NCI-H1092 (cell line): Measurements from ENCODE around the gene DISC1.
"Not testable (repeated sequence)": the region's sequence is repeated elsewhere in the genome, so short reads cannot be mapped to it uniquely, and the experiment has no call there.

Source experiments
- DNase-seq: peaks from one replicate; lab custom pipeline; 2025; lab: John Stamatoyannopoulos, UW

Gene DISC1

DNA sequence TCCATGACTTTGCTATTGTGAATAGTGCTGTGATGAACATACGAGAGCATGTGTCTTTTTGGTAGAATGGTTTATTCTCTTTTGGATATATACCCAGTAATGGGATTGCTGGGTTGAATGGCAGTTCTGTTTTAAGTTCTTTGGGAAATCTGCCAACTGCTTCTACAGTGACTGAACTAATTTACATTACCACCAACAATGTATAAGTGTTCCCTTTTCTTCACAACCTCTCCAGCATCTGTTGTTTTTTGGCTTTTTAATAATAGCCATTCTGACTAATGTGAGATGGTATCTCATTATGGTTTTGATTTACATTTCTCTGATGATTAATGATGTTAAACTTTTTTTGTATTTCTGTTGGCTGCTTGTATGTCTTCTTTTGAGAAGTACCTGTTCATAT is 335.2 kb downstream of the DISC1 start:
- not testable (repeated sequence) for DNase-seq

DNA sequence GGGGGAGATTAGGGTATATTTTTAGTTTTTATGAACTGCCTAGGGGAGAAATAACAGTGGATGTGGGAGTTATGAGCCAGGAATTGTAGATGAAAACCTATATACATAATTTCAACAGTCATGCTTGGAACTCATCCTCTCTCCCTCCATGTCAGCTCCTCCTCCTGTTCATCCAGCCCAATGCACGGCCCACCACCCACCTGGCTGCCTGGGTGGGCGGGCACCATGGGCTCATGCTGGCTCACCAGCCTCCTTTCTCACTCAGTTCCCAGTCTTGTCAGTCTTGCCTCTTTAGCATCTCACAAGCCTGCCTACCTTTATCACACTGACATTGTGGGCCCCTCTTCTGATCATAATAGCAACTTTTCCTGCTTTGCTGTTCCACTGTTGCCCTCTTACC is 336.0 kb downstream of the DISC1 start:
- no peak for DNase-seq

DNA sequence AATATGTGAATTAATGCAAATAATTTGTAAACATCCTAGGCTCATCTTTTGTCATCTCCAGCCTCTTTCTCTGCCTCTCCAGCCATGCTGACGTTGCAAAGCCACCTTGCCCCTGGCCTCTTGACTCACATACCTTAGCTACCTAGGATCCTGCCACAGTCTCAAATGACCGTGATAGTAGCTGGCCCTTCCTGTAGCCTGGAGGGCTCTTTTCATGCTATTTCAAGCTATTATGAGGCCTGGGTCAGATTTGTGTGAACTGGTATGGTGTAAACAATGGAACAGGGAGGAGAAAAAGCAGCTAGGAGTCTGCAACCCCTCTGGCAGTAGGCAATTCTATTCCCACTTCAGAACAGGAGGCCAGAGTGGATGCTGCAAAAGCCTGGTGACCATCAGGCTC is 337.7 kb downstream of the DISC1 start:
- DNase-seq, result no peak

DNA sequence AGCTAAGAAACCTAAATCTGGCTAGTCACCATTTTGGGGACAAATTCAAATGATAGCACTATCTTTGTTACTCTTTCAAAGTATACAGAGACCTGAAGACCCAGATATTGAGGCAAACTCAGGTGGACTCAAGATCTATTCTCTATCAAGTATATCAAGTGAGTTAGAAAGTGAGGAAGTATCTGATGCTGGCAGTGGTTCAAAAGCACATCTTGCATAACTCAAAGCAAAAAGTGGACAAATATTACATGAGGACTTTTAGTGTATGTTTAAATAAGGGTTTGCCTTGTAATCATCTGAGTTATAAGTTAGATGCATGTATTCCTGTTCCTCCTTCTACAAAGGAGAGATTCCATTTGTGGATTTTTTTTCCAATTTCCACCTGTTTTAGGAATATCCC is 338.4 kb downstream of the DISC1 start:
- DNase-seq, result no peak

DNA sequence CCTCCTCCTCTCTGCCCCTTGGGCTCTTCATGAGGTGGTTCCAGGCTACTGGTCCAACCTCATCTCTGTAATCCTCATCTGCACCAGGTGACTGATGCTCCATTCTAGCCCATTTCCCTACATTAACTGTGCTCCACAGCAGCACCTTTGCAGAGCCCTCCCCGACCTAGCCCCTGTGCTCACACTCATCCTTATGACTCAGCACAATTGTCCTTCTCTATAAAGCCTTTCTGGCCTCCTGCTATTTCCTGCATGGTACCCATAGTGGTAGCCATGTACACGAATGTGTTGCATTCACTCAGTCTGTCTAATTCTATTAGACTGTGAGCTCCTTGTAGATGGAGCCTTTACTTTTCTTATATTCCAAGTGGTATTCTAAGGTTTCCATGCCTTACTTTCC is 339.0 kb downstream of the DISC1 start:
- DNase-seq, result no peak

DNA sequence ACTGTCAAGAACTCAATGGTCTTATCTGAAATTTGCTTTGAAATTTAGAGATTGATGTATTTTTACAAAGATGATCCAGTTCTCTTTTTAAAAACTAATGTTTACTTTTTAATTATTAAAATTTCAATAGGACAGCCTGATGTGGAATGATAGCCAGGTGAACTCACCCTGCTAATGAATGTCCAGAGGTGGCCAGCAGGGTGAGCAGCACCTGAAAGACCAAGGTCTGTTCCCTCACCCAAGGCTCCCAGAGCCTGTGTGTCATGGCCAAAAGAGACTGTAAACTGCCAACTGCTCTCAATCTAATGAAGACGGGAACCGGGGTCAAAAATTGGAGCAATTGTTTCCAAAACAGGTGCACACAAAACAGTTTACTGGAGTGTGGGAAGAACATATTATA is 340.4 kb downstream of the DISC1 start:
- DNase-seq, result no peak

DNA sequence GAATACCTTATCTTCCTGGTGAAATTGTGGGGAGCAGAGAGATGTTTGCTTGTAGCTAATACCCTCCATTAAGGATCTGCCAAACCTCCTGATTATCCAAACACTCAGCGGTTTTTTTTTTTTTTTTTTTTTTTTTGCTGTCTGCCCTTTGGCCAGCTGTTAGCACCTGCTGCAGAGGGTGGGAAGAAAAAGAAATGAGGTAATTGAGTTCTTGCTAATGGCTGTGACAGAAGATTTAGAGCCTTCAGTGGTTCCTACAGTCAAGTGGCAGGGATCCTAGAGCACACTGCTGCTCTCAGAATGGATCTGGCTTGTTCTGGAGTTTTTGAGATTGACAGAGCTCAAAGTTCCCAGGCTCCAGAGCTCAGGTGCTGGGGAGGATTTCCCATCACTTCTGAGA is 342.5 kb downstream of the DISC1 start:
- DNase-seq, result peak; percentile 52

DNA sequence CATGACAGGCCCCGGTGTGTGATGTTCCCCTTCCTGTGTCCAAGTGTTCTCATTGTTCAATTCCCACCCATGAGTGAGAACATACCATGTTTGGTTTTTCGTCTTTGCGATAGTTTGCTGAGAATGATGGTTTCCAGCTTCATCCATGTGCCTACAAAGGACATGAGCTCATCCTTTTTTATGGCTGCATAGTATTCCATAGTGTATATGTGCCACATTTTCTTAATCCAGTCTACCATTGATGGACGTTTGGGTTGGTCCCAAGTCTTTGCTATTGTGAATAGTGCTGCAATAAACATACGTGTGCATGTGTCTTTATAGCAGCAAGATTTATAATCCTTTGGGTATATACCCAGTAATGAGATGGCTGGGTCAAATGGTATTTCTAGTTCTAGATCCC is 343.2 kb downstream of the DISC1 start:
- not testable (repeated sequence) for DNase-seq

DNA sequence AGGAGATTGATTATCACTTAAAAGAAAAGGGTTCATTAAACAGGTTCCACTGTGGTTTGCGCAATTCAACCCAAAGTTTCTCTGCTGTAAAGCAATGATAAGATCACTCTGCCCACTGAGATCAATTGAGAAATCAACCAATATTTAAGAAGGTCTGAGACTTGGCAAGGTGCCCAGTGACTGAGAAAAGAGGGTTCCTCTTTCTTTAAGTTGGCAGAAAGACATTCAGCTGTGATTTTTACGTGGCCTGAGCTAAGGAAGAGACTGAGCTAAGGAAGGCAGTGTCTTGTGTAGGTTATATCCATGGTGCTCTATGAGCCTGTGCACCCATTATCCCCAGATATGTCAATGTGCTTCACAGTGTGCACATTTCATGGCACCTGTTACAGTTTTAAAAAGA is 344.1 kb downstream of the DISC1 start:
- no peak for DNase-seq

DNA sequence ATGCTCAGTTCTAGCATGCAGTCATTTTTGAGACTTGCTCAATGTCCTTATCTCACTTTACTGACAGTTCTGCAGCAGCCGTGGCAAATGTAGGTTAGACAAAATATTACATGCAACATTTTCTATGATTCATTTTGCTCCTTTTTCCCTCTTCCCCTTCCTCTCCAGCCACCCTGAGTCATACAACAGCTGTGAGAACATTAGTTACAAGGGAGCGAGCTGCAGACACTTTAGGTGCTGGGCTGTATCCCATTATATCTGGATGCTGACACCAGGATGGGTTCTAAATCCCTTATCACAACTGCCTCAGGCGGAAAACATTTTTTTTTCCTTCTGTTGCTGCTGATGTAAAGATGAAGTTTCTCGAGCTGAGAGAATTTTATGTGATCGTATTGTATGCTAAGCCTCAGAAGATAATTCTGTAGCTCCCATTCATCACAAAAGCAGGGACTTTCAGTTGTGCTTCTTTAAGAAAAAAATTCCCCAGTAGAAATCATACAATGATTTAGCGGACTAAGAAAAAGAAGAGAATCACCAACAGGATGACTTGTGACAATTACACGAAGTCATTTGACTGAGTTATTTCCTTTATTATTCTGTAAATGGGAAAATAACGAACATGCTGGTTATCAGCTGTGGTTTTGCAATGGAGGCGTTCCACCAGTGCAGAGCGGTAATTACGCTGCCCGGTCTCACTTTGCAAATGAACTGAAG is 345.0 kb downstream of the DISC1 start:
- DNase-seq, result no peak

DNA sequence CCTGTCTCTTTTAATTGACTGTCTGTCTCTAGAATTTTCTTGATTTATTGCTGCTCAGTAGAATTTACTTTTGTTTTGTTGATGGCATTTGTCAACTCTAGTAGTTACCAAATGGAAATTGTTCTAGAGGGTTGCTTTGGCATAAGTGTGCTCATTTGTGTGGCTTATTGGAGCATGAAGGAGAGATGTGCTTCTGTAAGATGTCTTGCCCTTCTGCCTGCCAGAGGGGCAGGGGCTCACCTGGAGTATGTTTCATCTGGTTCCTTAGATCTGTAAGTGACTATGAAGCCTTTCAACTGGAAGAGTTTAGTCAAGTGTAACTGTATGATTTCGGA is 345.5 kb downstream of the DISC1 start:
- DNase-seq, result no peak

DNA sequence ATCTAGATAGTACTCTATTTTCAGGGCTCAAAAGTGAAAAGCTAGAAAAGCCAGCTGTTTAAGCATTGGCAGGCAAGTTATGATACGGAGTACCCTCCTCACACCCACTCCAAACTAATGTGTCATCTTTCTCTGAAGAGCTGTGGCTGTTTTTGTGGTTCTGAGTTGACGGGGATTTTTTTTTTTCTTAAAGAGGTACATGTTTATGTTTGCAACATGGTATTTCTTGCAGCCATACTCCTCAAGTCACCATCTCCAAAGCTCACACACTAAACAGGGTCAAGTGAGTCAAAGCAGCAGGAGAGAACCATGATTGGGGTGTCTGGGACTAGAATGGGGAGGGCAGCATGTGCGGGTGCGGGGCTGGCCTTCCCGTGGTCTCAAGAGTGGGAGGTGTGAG is 347.2 kb downstream of the DISC1 start:
- no peak for DNase-seq

DNA sequence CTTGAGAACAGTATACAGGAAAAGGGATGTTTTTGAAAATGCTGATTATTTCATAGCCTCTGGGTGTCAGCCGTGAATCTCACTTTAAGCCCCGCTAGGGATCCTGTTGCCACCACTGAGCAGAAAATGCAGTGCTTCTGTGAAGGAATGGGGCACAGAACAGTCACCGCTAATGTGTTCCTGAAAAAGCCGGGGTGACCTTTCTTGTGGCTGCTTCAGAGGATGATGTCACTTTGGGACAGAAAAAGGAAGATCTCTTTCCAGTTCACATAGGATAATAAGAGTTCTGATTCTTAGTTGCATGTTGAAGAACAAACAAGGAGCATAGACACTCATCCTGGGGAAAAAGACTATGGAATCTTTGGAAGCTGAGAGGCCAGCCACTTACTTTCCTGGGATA is 349.6 kb downstream of the DISC1 start:
- DNase-seq, result no peak

DNA sequence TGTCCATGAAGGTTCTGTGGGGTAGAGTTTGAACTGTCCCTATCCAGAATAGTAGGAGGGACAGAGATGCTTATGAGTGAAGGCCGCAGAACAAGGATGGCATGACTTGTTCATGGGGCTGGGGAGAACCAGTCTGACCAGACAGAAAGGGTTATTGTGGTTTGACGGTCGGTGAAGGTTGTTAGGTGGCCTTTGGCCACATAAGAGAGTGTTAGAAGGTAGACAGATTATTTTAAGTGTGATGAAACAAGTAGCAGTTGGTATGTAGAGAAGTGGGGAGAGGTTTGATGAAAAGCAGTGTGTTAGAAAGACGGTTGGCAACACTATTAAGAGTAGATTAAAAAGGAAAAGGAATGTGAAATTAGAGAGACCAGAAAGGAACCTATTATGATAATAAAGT is 355.1 kb downstream of the DISC1 start:
- no peak for DNase-seq

DNA sequence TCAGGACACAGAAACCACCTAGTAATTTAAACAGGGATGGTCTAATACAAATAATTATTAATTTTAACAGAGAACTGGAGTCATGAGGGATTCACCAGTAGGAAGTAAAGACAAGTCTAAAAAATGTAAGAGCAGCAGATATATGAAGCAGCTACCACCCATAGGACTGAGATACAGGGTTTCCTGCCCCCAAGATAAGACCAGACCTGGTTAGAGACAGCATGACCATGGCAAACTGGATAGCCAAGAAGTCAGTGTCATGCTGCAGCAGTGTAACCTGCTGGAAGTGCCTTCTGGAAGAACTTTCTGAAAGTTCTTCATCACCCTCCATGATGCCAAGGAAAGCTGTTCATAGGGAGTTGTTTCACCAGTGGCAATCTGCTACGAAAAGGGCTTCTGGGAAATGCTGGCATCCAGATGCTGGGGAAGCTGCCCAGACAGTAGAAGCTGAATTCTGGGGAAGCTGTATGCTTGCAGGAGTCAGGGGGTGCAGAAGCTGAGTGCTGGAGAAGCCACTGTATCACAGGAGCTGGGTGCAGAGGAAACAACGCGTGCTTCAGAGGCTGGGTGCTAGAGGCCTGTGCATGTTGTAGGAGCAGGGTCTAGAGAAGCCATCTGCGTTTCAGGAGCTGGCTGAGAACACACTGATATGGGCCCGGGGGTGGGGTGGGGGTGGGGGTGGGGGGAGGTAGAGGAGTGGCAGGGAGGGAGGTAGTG is 356.4 kb downstream of the DISC1 start:
- DNase-seq, result no peak

DNA sequence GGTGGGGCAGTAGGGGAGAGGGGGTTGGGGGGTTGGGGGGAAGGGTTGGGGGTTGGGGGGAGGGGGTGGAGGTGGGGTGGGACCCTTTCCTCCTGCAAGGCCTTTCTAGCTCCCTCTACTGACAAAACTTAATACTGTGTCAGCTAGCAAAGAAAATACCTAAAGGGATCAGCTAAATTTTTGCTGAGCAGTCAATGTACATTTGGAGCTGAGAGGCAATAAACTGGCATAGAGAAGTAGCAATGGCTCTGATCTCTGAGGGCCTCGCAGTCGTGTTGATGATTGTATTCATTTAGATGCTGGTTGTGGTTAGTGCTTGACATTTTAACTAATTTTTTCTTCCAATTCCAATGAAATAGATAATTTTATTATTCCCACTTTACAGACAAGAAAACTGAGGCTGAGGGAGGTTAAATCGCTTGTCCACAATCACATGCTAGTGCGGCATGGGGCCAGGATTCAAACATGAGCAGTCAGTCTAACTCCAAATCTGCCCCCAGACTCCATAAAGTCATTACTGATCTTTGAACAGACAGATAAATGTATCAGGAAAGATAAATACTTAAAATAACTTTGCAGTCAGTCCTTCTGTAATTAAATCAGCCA is 357.1 kb downstream of the DISC1 start:
- DNase-seq, result no peak

DNA sequence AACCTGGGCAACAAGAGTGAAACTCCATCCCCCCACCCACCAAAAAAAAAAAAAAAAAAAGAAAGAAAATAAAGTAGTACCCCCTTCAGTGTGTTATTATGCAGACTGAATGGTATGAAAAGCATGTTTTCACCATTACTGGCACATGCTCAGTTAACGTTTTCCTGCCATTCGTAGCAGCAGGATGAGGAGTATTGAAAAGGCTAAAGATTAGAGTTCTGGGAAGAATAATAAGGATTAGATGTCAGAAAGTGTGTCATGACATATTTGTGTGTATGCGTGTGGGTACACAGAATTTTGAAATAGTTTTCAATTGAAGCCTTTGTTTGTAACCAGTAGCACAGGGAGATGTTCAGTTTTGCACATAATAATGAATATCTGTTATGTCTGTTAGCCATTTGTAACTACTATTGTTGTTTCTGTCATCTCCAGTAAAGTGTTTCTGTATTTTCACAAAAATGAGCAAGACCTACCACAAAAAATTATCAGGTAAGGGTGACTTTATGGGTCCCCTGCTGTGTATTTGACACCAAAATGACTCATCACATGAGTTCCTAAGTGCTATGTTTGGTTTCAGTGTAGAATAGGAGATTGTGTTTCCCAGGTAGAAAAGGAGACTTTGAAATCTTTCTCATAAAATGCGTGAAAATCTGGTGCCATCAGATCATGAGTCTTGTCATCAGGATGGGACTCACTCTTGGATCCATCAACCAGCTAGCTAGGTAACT is 358.9 kb downstream of the DISC1 start:
- no peak for DNase-seq

DNA sequence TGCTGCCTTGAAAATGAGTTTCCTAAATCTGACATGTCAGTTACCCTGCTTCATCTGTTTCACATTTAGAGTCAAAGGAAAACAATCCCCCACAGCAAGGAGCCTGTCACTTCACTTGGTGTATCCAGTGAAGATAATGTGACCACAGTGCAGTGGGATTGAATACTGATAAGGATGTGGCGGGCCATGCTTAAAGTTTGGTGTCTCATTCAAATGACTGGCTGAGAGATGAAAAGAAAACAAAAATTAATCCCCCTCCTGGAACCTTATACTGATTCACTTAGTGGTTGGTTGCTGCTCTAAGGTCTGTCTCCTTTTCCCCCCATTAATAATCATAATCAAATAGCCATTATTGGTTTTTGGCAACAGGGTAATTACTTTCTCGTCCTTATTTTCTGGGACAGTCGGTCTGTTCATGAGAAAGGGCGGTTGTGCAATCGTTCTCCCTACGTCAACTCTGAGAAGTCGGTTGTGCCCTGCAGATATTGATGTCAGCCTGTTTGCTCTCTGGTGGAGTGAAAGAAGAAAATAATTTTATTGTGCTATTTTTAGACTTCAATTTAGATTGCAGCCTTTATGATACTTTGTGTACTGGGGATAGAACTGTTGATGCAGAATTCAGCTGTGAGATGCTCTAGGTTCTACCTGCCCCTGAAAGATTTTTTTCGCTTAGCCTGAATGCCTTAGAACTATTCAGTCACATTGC is 360.2 kb downstream of the DISC1 start:
- no peak for DNase-seq

DNA sequence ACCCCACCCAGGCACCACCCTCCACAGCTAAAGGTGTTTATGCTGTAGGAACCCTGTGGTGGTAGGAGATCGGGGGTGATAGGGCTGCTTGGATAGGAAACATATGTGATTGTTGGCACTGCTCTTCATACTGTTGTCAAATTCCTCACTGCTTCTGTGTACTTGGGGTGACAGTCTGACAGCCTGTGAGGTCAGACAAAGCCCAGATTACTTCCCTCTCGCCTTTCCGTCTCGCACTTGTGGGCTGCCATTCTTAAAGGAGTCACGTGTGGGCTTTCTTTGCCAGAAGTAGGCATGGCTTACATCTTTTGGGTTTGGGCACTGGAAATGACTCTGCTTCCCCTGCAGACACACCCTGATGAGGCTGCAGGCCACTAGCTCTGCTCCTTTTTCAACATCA is 363.8 kb downstream of the DISC1 start:
- DNase-seq, result no peak

DNA sequence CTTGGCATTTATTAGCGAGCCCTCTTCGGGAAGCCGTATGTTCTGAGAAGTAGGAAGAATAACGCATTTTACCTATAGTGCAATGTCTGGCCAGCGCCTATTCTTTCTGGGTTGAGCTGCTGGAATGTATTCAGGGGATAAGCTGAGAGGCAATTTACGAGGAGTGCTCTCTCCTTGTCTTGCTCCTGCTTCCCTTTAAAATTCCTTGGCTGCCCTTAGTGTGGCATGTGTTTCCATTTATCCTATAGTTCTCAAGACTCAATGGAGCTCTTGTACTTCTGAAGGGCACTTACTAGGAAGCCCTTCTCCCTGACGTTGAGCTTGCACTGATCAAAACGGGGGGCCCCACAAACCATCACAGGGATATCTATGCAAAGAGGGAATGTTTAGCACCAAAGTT is 364.6 kb downstream of the DISC1 start:
- no peak for DNase-seq

DNA sequence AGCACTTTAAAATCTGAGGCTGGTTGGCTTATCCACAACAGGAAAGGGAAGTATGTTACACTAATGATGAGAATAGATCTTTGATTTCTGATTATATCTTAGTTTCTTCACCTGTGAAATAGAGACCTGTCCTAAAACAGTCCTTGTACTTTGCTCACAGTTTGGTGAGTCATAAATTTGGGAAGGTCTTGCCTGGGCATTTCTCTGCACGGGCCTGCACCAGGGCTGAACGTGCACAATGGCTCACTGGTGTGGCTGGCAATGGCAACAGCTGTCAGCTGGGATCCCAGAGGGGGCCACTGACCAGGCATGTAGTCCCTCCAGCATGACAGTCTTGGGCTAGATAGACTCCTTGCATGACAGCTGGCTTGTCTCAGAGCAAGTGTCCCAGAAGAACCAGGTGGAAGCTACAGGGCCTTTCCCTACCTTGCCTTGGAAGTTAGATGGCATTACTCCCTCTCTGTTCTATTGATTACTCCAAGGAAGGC is 367.4 kb downstream of the DISC1 start:
- no peak for DNase-seq

DNA sequence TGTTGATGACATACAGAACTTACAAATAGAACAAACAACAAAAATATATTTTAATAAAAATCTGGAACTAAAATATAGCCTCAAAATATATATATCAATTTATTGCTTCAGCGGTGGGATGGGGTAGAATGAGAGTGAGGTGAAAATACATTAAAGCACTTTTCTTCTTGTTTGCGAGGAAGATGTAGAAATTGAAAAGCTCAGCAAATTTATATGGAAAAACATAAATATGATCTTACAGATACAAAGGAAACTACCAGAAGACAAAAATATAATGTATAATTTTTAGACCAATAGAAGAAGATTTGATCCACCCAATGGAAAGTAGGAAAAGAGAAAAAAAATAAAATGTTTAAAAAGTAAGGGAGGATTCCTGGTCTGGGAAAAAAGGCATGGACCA is 372.2 kb downstream of the DISC1 start:
- no peak for DNase-seq
